Fibroblast of the aortic adventitia (primary cell): ENCODE data around the gene C13orf42. TPM values are rescaled to one million over a fixed set of nuclear protein-coding genes. Genes with fewer than 3 reads are reported as not detected.

ENCODE experiments used
- total RNA-seq: library from RNA; depleted of rRNA; stranded (reverse); fragments of >200 nt; gene quantifications from 2 replicates; pipeline ENCODE4 v1.2.3, GENCODE V29; 2012; ENCODE audit warnings: low replicate concordance

The C13orf42 gene
- total RNA-seq, 1 donor = not detected

Other genes with a start within 250 kb of the C13orf42 start
- gene RNASEH2B, start 201.5 kb downstream of the C13orf42 start, total RNA-seq = 40.2 and 43.1 TPM in 2 replicates
- 3.3 TPM in 1 of 2 replicates, not detected in the other for gene FAM124A, start 111.1 kb upstream of the C13orf42 start, total RNA-seq
- gene SERPINE3, start 228.4 kb upstream of the C13orf42 start, total RNA-seq = not detected in 2 replicates